SK-N-SH (cell line): Measurements from ENCODE around the gene CEP152. TPM values are rescaled to one million over a fixed set of nuclear protein-coding genes. Genes with fewer than 3 reads are reported as not detected.

Experiments
- CTCF ChIA-PET: fragments of 300-600, 350-600 bp; formaldehyde crosslinking; extraction: SDS; loops from one replicate; lab custom pipeline; 2021; lab: Yijun Ruan, JAX
- POLR2A ChIA-PET: fragments of 350-600 bp; sonication (Branson Sonifier 250); formaldehyde crosslinking; extraction: SDS; loops from one replicate; lab custom pipeline; 2020; ENCODE audit warnings: antibody characterized with exemption, inconsistent platforms; lab: Yijun Ruan, JAX
- DNase-seq: peaks from one replicate; pipeline ENCODE4 v3.0.0; 2012
- H2AFZ ChIP-seq: fragments of 200-600 bp; sonication (generic); 2 replicates; pipeline ENCODE4 v1.8.1; 2016; ENCODE audit warnings: antibody characterized with exemption, mild to moderate bottlenecking, low read depth
- H3F3A ChIP-seq: fragments of 200-600 bp; sonication (generic); replicated peaks from 2 replicates; pipeline ENCODE3; 2016; ENCODE audit warnings: antibody characterized with exemption, mild to moderate bottlenecking; ENCODE audit not compliant: insufficient read depth
- H3K27ac ChIP-seq, 2 experiments: fragments of 200-500 bp in 1 of 2; fragments of 200-600 bp in 1 of 2; sonication (Bioruptor generic) in 1 of 2; sonication (generic), shearing (Covaris generic) in 1 of 2; 2 replicates each; pipeline versions ENCODE4 v1.5.1 to v1.6.1; 2014 to 2016; ENCODE audit warnings: low read depth in 2 of 2, inconsistent platforms in 1 of 2, low read length in 1 of 2, mild to moderate bottlenecking in 1 of 2, mixed read lengths in 1 of 2
- H3K27me3 ChIP-seq: fragments of 200-600 bp; sonication (generic), shearing (Covaris generic); 2 replicates; pipeline ENCODE4 v1.6.1; 2016; ENCODE audit warnings: mixed run types; ENCODE audit not compliant: insufficient read depth
- H3K36me3 ChIP-seq, 2 experiments: fragments of 200-500 bp in 1 of 2; fragments of 200-600 bp in 1 of 2; sonication (Bioruptor generic) in 1 of 2; sonication (generic) in 1 of 2; replicated peaks in 1 of 2; 2 replicates each; pipeline versions ENCODE3 to v1.5.1; 2014 to 2016; ENCODE audit warnings: low read length in 1 of 2, mild to moderate bottlenecking in 1 of 2; ENCODE audit not compliant: insufficient read depth in 2 of 2, control insufficient read depth in 1 of 2
- H3K4me1 ChIP-seq, 2 experiments: fragments of 200-500 bp in 1 of 2; fragments of 200-600 bp in 1 of 2; sonication (Bioruptor generic) in 1 of 2; sonication (generic), shearing (Covaris generic) in 1 of 2; 2 replicates each; pipeline versions ENCODE4 v1.5.1 to v1.6.1; 2014 to 2016; ENCODE audit warnings: low read depth in 1 of 2, low read length in 1 of 2, mixed run types in 1 of 2; ENCODE audit not compliant: insufficient read depth in 2 of 2, control insufficient read depth in 1 of 2
- H3K4me2 ChIP-seq: fragments of 200-600 bp; sonication (generic), shearing (Covaris generic); 2 replicates; pipeline ENCODE4 v1.6.1; 2017; ENCODE audit warnings: mixed run types
- H3K4me3 ChIP-seq, 2 experiments: fragments of 200-500 bp in 1 of 2; fragments of 200-600 bp in 1 of 2; sonication (Bioruptor generic) in 1 of 2; sonication (generic), shearing (Covaris generic) in 1 of 2; 2 replicates each; pipeline versions ENCODE4 v1.5.1 to v1.8.1; 2014 to 2016; ENCODE audit warnings: low read depth in 2 of 2, inconsistent platforms in 1 of 2, low read length in 1 of 2, mild to moderate bottlenecking in 1 of 2, mixed read lengths in 1 of 2, moderate library complexity in 1 of 2
- H3K79me2 ChIP-seq: fragments of 200-600 bp; sonication (generic); 2 replicates; pipeline ENCODE4 v1.8.1; 2017; ENCODE audit warnings: mild to moderate bottlenecking; ENCODE audit not compliant: insufficient read depth
- H3K9ac ChIP-seq: fragments of 200-600 bp; sonication (generic); 2 replicates; pipeline ENCODE4 v1.6.1; 2017; ENCODE audit warnings: mixed run types
- H3K9me2 ChIP-seq: fragments of 200-600 bp; sonication (generic); 2 replicates; pipeline ENCODE4 v1.6.1; 2017; ENCODE audit warnings: mixed run types
- H3K9me3 ChIP-seq: fragments of 200-600 bp; sonication (generic); 2 replicates; pipeline ENCODE4 v1.6.1; 2017; ENCODE audit warnings: mixed run types, mild to moderate bottlenecking, moderate library complexity
- H4K20me1 ChIP-seq: fragments of 200-600 bp; sonication (generic); 2 replicates; pipeline ENCODE4 v1.6.1; 2017; ENCODE audit warnings: mild to moderate bottlenecking, mixed run types; ENCODE audit not compliant: insufficient read depth
- CHD2 ChIP-seq: fragments of 150-350 bp; IDR thresholded peaks from 2 replicates; pipeline ENCODE4 v1.6.1; 2018; ENCODE audit warnings: low read length; ENCODE audit not compliant: partially characterized antibody
- CTCF ChIP-seq: fragments of 200-600 bp; sonication (generic); IDR thresholded peaks from 2 replicates; pipeline ENCODE4 v1.6.1; 2017; ENCODE audit warnings: antibody characterized with exemption, mild to moderate bottlenecking, moderate library complexity
- ELF1 ChIP-seq: IDR thresholded peaks from 2 replicates; pipeline ENCODE4 v1.4.0; 2012
- EP300 ChIP-seq, 2 experiments: IDR thresholded peaks; 2 replicates each; pipeline versions ENCODE4 v1.4.0 to v1.6.1; 2012; ENCODE audit warnings: borderline replicate concordance in 1 of 2, low read depth in 1 of 2, low read length in 1 of 2
- FOSL2 ChIP-seq: IDR thresholded peaks from 2 replicates; pipeline ENCODE4 v1.4.0; 2012; ENCODE audit warnings: low read depth, mild to moderate bottlenecking, moderate library complexity, borderline replicate concordance
- GABPA ChIP-seq: IDR thresholded peaks from 2 replicates; pipeline ENCODE4 v1.4.0; 2012; ENCODE audit warnings: low read depth, mild to moderate bottlenecking
- GATA2 ChIP-seq: sonication (generic); formaldehyde crosslinking; IDR thresholded peaks from 2 replicates; pipeline ENCODE4 v1.5.0; 2020; ENCODE audit warnings: mild to moderate bottlenecking, missing genetic modification reagents
- IRF3 ChIP-seq: fragments of 150-350 bp; IDR thresholded peaks from 2 replicates; pipeline ENCODE4 v1.6.1; 2016; ENCODE audit warnings: mild to moderate bottlenecking, low read depth, low read length
- MEF2A ChIP-seq: IDR thresholded peaks from 2 replicates; pipeline ENCODE4 v1.4.0; 2012; ENCODE audit warnings: low read depth, borderline replicate concordance
- NFIC ChIP-seq: IDR thresholded peaks from 2 replicates; pipeline ENCODE4 v1.4.0; 2012; ENCODE audit warnings: borderline replicate concordance
- NRF1 ChIP-seq: IDR thresholded peaks from 2 replicates; pipeline ENCODE4 v1.6.1; 2012; ENCODE audit warnings: low read depth, mild to moderate bottlenecking, low read length
- POLR2AphosphoS5 ChIP-seq: IDR thresholded peaks from 2 replicates; pipeline ENCODE4 v1.6.1; 2012; ENCODE audit warnings: low read depth, low read length
- RCOR1 ChIP-seq: fragments of 150-350 bp; IDR thresholded peaks from 2 replicates; pipeline ENCODE4 v1.6.1; 2017; ENCODE audit warnings: antibody characterized with exemption, low read length
- RFX5 ChIP-seq: IDR thresholded peaks from 2 replicates; pipeline ENCODE4 v1.6.1; 2012; ENCODE audit warnings: mild to moderate bottlenecking, improper control_type of control experiment, low read length
- RXRA ChIP-seq: IDR thresholded peaks from 2 replicates; pipeline ENCODE4 v1.4.0; 2012; ENCODE audit warnings: low read depth, mild to moderate bottlenecking, borderline replicate concordance
- TCF12 ChIP-seq: IDR thresholded peaks from 2 replicates; pipeline ENCODE4 v1.4.0; 2012
- TEAD4 ChIP-seq: IDR thresholded peaks from 2 replicates; pipeline ENCODE4 v1.4.0; 2012; ENCODE audit warnings: mild to moderate bottlenecking, borderline replicate concordance; ENCODE audit not compliant: insufficient read depth
- YY1 ChIP-seq: IDR thresholded peaks from 2 replicates; pipeline ENCODE4 v1.4.0; 2012; ENCODE audit warnings: low read depth, mild to moderate bottlenecking
- WGBS: methylation state at CpG from one replicate; pipeline ENCODE4 v1.1.6; 2017; ENCODE audit warnings: low lambda C conversion rate; 5-methylcytosine and 5-hydroxymethylcytosine counted together
- polyA plus RNA-seq, 3 experiments: library from polyadenylated mRNA; depleted of rRNA; stranded (reverse); fragments of >200 nt; gene quantifications; 2 replicates each; pipeline ENCODE4 v1.2.3, GENCODE V29; 2012
- TF ChIP-seq, protein P1 (sequence below): IDR thresholded peaks from 2 replicates; pipeline ENCODE4 v1.6.1; 2012; ENCODE audit warnings: mild to moderate bottlenecking, low read depth, low read length, moderate library complexity
- TF ChIP-seq, protein P2 (sequence below): fragments of 150-350 bp; IDR thresholded peaks from 2 replicates; pipeline ENCODE4 v1.6.1; 2017; ENCODE audit warnings: antibody characterized with exemption, low read length, low read depth, borderline replicate concordance
- TF ChIP-seq, protein P3 (sequence below): IDR thresholded peaks from 2 replicates; pipeline ENCODE4 v1.4.0; 2012; ENCODE audit warnings: low read depth

CEP152 gene
- polyA plus RNA-seq, 1 of the 3 experiments (the other 2 are of a cell fraction) = 0.71 TPM

- H3K9me2 ChIP-seq = no peaks in the 10 kb centered on the region
- WGBS = 93% methylated on average over 2 of the region's 2 CpGs
- no peak for DNase-seq
- no peaks in the 10 kb centered on the region for H3K4me1 ChIP-seq
- no peaks in the 10 kb centered on the region for H3K27me3 ChIP-seq
- CTCF ChIA-PET = interaction anchor here (1.2 kb wide), 1 partner anchor 18 kb away, joined by 3 read pairs; no protein-coding TSS in a partner anchor
- no peaks in the 10 kb centered on the region for H3K79me2 ChIP-seq
- H3K4me2 ChIP-seq = no peak overlapping the region
- no peak overlapping the region for H3K9ac ChIP-seq
- TF ChIP-seq NRF1 (no peak), TEAD4 (no peak), RXRA (no peak), TCF12 (no peak), IRF3 (no peak), CTCF (no peak)
- TF ChIP-seq, protein P1, sequence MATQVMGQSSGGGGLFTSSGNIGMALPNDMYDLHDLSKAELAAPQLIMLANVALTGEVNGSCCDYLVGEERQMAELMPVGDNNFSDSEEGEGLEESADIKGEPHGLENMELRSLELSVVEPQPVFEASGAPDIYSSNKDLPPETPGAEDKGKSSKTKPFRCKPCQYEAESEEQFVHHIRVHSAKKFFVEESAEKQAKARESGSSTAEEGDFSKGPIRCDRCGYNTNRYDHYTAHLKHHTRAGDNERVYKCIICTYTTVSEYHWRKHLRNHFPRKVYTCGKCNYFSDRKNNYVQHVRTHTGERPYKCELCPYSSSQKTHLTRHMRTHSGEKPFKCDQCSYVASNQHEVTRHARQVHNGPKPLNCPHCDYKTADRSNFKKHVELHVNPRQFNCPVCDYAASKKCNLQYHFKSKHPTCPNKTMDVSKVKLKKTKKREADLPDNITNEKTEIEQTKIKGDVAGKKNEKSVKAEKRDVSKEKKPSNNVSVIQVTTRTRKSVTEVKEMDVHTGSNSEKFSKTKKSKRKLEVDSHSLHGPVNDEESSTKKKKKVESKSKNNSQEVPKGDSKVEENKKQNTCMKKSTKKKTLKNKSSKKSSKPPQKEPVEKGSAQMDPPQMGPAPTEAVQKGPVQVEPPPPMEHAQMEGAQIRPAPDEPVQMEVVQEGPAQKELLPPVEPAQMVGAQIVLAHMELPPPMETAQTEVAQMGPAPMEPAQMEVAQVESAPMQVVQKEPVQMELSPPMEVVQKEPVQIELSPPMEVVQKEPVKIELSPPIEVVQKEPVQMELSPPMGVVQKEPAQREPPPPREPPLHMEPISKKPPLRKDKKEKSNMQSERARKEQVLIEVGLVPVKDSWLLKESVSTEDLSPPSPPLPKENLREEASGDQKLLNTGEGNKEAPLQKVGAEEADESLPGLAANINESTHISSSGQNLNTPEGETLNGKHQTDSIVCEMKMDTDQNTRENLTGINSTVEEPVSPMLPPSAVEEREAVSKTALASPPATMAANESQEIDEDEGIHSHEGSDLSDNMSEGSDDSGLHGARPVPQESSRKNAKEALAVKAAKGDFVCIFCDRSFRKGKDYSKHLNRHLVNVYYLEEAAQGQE = no peak
- peaks cover 52 to 80% of the 10 kb centered on the region in 2 experiments for H3K36me3 ChIP-seq
- no peak overlapping the region for H3K4me3 ChIP-seq
- no peak overlapping the region for H3K27ac ChIP-seq
- peaks cover 18% of the 10 kb centered on the region for H3F3A ChIP-seq
- H3K9me3 ChIP-seq = no peaks in the 10 kb centered on the region
- POLR2A ChIA-PET = no interaction called here
- H2AFZ ChIP-seq = no peak overlapping the region
- H4K20me1 ChIP-seq = no peaks in the 10 kb centered on the region
Measured at GRCh38 chr15:48782911-48783310, 28.0 kb downstream of the CEP152 start.

- WGBS = 91% methylated on average over 5 of the region's 5 CpGs
- TF ChIP-seq FOSL2 (no peak), NFIC (no peak), ELF1 (no peak), POLR2AphosphoS5 (no peak), RFX5 (no peak), TEAD4 (no peak), EP300 (IDR thresholded peaks at IDR 0.05; ENCODE audit: borderline replicate concordance in 1 of 2, low read depth in 1 of 2, low read length in 1 of 2) (no peak), CHD2 (no peak), RCOR1 (no peak), YY1 (no peak), GATA2 (CRISPR knock-in tag) (no peak), MEF2A (no peak), GABPA (no peak)
- TF ChIP-seq, protein P2, sequence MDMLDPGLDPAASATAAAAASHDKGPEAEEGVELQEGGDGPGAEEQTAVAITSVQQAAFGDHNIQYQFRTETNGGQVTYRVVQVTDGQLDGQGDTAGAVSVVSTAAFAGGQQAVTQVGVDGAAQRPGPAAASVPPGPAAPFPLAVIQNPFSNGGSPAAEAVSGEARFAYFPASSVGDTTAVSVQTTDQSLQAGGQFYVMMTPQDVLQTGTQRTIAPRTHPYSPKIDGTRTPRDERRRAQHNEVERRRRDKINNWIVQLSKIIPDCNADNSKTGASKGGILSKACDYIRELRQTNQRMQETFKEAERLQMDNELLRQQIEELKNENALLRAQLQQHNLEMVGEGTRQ = no peak
- TF ChIP-seq, protein P3, sequence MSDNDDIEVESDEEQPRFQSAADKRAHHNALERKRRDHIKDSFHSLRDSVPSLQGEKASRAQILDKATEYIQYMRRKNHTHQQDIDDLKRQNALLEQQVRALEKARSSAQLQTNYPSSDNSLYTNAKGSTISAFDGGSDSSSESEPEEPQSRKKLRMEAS = no peak
Measured at GRCh38 chr15:48781481-48782081, 29.3 kb downstream of the CEP152 start.

More at GRCh38 chr15:48781481-48782081, 29.3 kb downstream of the CEP152 start:
- Histone ChIP-seq H3K9me3 (no peaks in the 10 kb centered on the region), H3F3A (peaks cover 13% of the 10 kb centered on the region), H3K4me1 (no peaks in the 10 kb centered on the region), H3K9ac (no peak overlapping the region), H3K9me2 (no peaks in the 10 kb centered on the region), H3K27ac (peak overlapping the region in 1 of 2 experiments; percentile 20; a peak in 1 of 4 replicates), H2AFZ (no peak overlapping the region), H3K79me2 (no peaks in the 10 kb centered on the region), H3K4me2 (no peak overlapping the region), H3K36me3 (peaks cover 46 to 77% of the 10 kb centered on the region in 2 experiments), H3K27me3 (no peaks in the 10 kb centered on the region), H3K4me3 (no peak overlapping the region), H4K20me1 (no peaks in the 10 kb centered on the region)
- CTCF ChIA-PET = no interaction called here
- DNase-seq = no peak
- POLR2A ChIA-PET = no interaction called here
